ENCODE results near the gene ZXDC.
A peak's percentile ranks its signal among the peaks of the same experiment; 100 is the strongest.

The ZXDC gene

GRCh38 chr3:126514161-126514560, 38.5 kb upstream of the ZXDC start:
- Histone ChIP-seq H3K4me3 (no peak overlapping the region), H3K36me3 (no peaks in the 10 kb centered on the region), H3K9me3 (replicated peaks in 1 of 11) (no peaks in the 10 kb centered on the region), H4K20me1 (peaks cover 0 to 14% (median 0%) of the 10 kb centered on the region in 11 experiments; a peak in 4 of 22 replicates), H3K9ac (no peak overlapping the region), H3K27me3 (no peaks in the 10 kb centered on the region), H3K4me2 (no peak overlapping the region), H3K27ac (no peak overlapping the region), H3K4me1 (peaks cover 0 to 28% (median 18%) of the 10 kb centered on the region in 10 experiments; a peak in 16 of 20 replicates)
- TF ChIP-seq Cebpa-rat (IDR thresholded peaks at IDR 0.05), result no peak

- no peak for TF ChIP-seq Cebpa-rat (IDR thresholded peaks at IDR 0.05)
- no peaks in the 10 kb centered on the region for H3K9me3 ChIP-seq (replicated peaks in 1 of 11)
- H3K4me2 ChIP-seq, result no peak overlapping the region
- no peak overlapping the region for H3K9ac ChIP-seq
- no peaks in the 10 kb centered on the region for H3K36me3 ChIP-seq
- no peaks in the 10 kb centered on the region for H3K27me3 ChIP-seq
- H4K20me1 ChIP-seq, result peaks cover 0 to 14% (median 0%) of the 10 kb centered on the region in 11 experiments; a peak in 3 of 22 replicates
- H3K4me3 ChIP-seq, result no peak overlapping the region
- H3K4me1 ChIP-seq, result peaks cover 0 to 18% (median 8%) of the 10 kb centered on the region in 10 experiments; a peak in 16 of 20 replicates
- no peak overlapping the region for H3K27ac ChIP-seq
These were observed 37.4 kb upstream of the ZXDC start for GRCh38 chr3:126512916-126513650.

DNA sequence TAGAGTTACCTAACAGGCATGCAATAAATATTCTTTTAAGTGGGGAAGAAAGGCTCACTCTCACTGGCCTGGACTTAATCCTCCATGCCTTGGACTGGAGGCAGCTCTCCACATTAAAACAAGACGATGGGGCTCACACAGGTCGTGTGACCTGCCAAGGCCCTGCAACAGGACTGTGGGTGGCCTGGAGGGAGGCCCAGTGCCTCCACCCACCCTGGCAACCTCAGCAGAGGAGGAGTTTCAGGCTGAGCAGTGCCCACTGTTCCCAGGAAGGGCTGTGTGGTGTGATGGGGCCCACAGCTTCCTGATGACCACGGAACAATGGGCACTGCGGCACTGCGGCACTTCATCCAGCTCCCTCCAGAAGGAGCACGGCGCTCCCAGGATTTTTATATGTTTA, 36.3 kb upstream of the ZXDC start:
- no peak for TF ChIP-seq Cebpa-rat (IDR thresholded peaks at IDR 0.05)
- peaks cover 0 to 10% (median 4%) of the 10 kb centered on the region in 10 experiments; a peak in 4 of 20 replicates for H3K4me1 ChIP-seq
- H3K9me3 ChIP-seq (replicated peaks in 1 of 11), result no peaks in the 10 kb centered on the region
- H3K4me2 ChIP-seq, result no peak overlapping the region
- H4K20me1 ChIP-seq, result peaks cover 0 to 14% (median 0%) of the 10 kb centered on the region in 11 experiments; a peak in 3 of 22 replicates
- H3K27me3 ChIP-seq, result no peaks in the 10 kb centered on the region
- no peak overlapping the region for H3K27ac ChIP-seq
- H3K4me3 ChIP-seq, result no peak overlapping the region
- no peak overlapping the region for H3K9ac ChIP-seq
- no peaks in the 10 kb centered on the region for H3K36me3 ChIP-seq

DNA sequence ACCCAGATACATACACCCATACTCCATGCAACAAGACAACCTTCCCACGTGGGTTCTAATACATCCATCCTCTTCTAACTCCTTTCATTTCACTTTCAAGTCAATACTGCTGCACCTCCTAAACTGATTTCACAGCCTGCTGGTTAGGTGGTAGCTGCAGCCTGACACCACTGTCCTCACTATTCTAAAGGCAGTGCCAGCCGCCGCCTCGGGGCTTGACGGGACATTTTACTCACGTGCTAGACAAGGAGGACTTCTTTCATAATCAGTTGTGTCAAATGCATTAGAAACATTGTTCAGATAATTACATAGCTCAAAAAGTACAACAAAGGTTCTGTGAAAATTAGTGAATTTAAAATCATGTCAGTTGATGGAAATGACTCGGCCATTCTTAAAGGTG, 35.6 kb upstream of the ZXDC start:
- H3K27me3 ChIP-seq, result no peaks in the 10 kb centered on the region
- TF ChIP-seq Cebpa-rat (IDR thresholded peaks at IDR 0.05), result no peak
- no peak overlapping the region for H3K9ac ChIP-seq
- no peaks in the 10 kb centered on the region for H3K36me3 ChIP-seq
- H3K4me2 ChIP-seq, result no peak overlapping the region
- H3K27ac ChIP-seq, result no peak overlapping the region
- H3K4me3 ChIP-seq, result no peak overlapping the region
- H4K20me1 ChIP-seq, result peaks cover 0 to 14% (median 0%) of the 10 kb centered on the region in 11 experiments; a peak in 3 of 22 replicates
- H3K4me1 ChIP-seq, result peaks cover 0 to 10% (median 4%) of the 10 kb centered on the region in 10 experiments; a peak in 4 of 20 replicates
- no peaks in the 10 kb centered on the region for H3K9me3 ChIP-seq (replicated peaks in 1 of 11)

DNA sequence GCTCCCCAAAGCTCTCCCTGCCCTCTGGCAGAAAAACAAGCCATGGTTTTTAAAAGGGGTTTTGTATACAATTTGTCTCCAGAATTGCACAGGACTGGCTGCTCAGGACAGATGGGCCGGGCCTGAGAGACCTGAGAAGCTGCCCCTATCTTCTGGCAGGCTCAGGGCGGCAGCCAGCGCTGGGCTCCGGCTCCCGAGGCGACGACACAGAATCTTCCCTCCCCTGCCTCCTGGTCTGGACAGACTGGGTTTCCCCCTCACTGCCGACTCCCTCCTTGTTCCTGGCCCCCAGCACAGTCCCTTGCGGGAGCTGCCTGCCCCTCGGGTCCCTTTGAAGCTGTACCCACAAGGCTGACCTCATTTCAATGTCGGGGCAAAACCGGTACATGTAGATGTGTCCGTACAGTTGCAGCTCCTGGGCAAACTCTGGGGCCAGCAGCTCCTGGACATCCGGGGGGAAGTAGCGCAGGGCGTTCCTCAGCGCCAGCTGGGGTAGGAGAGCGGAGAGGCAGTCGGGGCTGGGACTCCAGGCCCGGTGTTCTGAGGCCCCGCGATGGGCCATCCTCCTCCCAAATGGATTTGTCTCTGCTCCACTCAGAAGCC, 34.7 kb upstream of the ZXDC start:
- H3K4me2 ChIP-seq, result peak overlapping the region in 4 of 11 experiments; percentile 17 to 29 (median 22); a peak in 5 of 22 replicates
- H3K4me3 ChIP-seq, result no peak overlapping the region

GRCh38 chr3:126509597-126510307, 34.1 kb upstream of the ZXDC start:
- H3K4me1 ChIP-seq, result peaks cover 0 to 10% (median 4%) of the 10 kb centered on the region in 10 experiments; a peak in 4 of 20 replicates
- H3K9ac ChIP-seq, result peak overlapping the region in 1 of 11 experiments; percentile 2; a peak in 1 of 22 replicates
- H3K4me3 ChIP-seq, result no peak overlapping the region
- H3K36me3 ChIP-seq, result no peaks in the 10 kb centered on the region
- no peaks in the 10 kb centered on the region for H3K27me3 ChIP-seq
- peak overlapping the region in 4 of 11 experiments; percentile 17 to 29 (median 22); a peak in 4 of 22 replicates for H3K4me2 ChIP-seq
- H3K9me3 ChIP-seq (replicated peaks in 1 of 11), result no peaks in the 10 kb centered on the region
- H3K27ac ChIP-seq, result no peak overlapping the region
- no peak for TF ChIP-seq Cebpa-rat (IDR thresholded peaks at IDR 0.05)
- H4K20me1 ChIP-seq, result peaks cover 0 to 14% (median 0%) of the 10 kb centered on the region in 11 experiments; a peak in 3 of 22 replicates

More for the DNA sequence above, 34.7 kb upstream of the ZXDC start:
- Histone ChIP-seq H3K36me3 (no peaks in the 10 kb centered on the region), H3K27ac (no peak overlapping the region), H3K27me3 (no peaks in the 10 kb centered on the region), H3K9ac (peak overlapping the region in 1 of 11 experiments; percentile 2; a peak in 1 of 22 replicates), H4K20me1 (peaks cover 0 to 14% (median 0%) of the 10 kb centered on the region in 11 experiments; a peak in 3 of 22 replicates), H3K4me1 (peaks cover 0 to 10% (median 4%) of the 10 kb centered on the region in 10 experiments; a peak in 4 of 20 replicates), H3K9me3 (replicated peaks in 1 of 11) (no peaks in the 10 kb centered on the region)
- no peak for TF ChIP-seq Cebpa-rat (IDR thresholded peaks at IDR 0.05)

DNA sequence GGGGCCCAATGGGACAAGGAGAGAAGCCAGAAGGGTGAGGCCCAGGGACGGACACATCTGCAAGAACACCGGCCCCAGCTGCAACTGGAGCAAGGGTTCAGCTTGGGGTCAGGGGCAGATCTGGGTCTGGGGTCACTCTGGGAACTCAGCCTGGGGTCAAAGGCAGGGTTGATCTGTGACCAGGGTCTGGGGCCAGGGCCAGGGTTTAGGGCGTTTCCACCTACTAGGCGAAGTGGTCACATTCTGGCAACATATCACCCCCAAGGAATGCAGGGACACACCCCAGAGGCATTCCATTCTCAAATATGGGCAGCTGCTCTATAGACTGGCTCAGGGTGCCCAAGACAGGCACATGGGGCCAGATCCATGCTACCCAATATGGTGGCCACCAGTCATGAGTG, 32.9 kb upstream of the ZXDC start:
- TF ChIP-seq Cebpa-rat (IDR thresholded peaks at IDR 0.05), result no peak
- Histone ChIP-seq H3K4me2 (no peak overlapping the region), H3K9me3 (replicated peaks in 1 of 11) (no peaks in the 10 kb centered on the region), H3K27ac (no peak overlapping the region), H4K20me1 (peaks cover 0 to 12% (median 0%) of the 10 kb centered on the region in 11 experiments; a peak in 3 of 22 replicates), H3K4me1 (peaks cover 0 to 10% (median 4%) of the 10 kb centered on the region in 10 experiments; a peak in 4 of 20 replicates), H3K4me3 (no peak overlapping the region), H3K27me3 (no peaks in the 10 kb centered on the region), H3K36me3 (no peaks in the 10 kb centered on the region), H3K9ac (no peak overlapping the region)

- Histone ChIP-seq H3K4me3 (no peak overlapping the region), H3K4me1 (peaks cover 0 to 10% (median 4%) of the 10 kb centered on the region in 10 experiments; a peak in 4 of 20 replicates), H3K9me3 (replicated peaks in 1 of 11) (no peaks in the 10 kb centered on the region), H3K27ac (no peak overlapping the region), H4K20me1 (peaks cover 0 to 9% (median 0%) of the 10 kb centered on the region in 11 experiments; a peak in 3 of 22 replicates), H3K9ac (no peak overlapping the region), H3K36me3 (no peaks in the 10 kb centered on the region), H3K27me3 (no peaks in the 10 kb centered on the region), H3K4me2 (no peak overlapping the region)
- no peak for TF ChIP-seq Cebpa-rat (IDR thresholded peaks at IDR 0.05)
These were observed 32.2 kb upstream of the ZXDC start for GRCh38 chr3:126507886-126508285.

- Histone ChIP-seq H3K27ac (no peak overlapping the region), H3K9ac (no peak overlapping the region), H3K27me3 (no peaks in the 10 kb centered on the region), H3K4me3 (no peak overlapping the region), H3K4me1 (peaks cover 0 to 35% (median 30%) of the 10 kb centered on the region in 10 experiments; a peak in 16 of 20 replicates), H3K36me3 (no peaks in the 10 kb centered on the region), H4K20me1 (peaks cover 0 to 4% (median 0%) of the 10 kb centered on the region in 11 experiments; a peak in 3 of 22 replicates), H3K4me2 (no peak overlapping the region), H3K9me3 (replicated peaks in 1 of 11) (no peaks in the 10 kb centered on the region)
- TF ChIP-seq Cebpa-rat (IDR thresholded peaks at IDR 0.05), result no peak
These were observed 28.0 kb upstream of the ZXDC start for GRCh38 chr3:126503701-126504100.
